Fibroblast of peridontal ligament (primary cell): ENCODE measurements around the gene PPP2R2D.
"Not testable (repeated sequence)": the region's sequence is repeated elsewhere in the genome, so short reads cannot be mapped to it uniquely, and the experiment has no call there.

Experiments used
- DNase-seq: peaks from one replicate; pipeline ENCODE4 v3.0.0-alpha.2; 2010; ENCODE audit errors: extremely low read depth

Gene PPP2R2D

GRCh38 chr10:131975796-131976195, 75.0 kb downstream of the PPP2R2D start:
- no peak for DNase-seq

GRCh38 chr10:131977323-131978096, 76.7 kb downstream of the PPP2R2D start:
- no peak for DNase-seq

- no peak for DNase-seq
These were observed 77.6 kb downstream of the PPP2R2D start for GRCh38 chr10:131978366-131978765.

GRCh38 chr10:131978851-131979250, 78.0 kb downstream of the PPP2R2D start:
- no peak for DNase-seq

GRCh38 chr10:131979336-131979735, 78.5 kb downstream of the PPP2R2D start:
- DNase-seq: no peak

GRCh38 chr10:131979821-131980270, 79.0 kb downstream of the PPP2R2D start:
- DNase-seq: peak; percentile 33

- DNase-seq: no peak
These were observed 79.5 kb downstream of the PPP2R2D start for GRCh38 chr10:131980321-131980720.

GRCh38 chr10:131980761-131981428, 80.1 kb downstream of the PPP2R2D start:
- DNase-seq: peak; percentile 19

GRCh38 chr10:131981429-131982184, 80.8 kb downstream of the PPP2R2D start, which contains the start of gene BNIP3:
BNIP3 (minus strand) TSS chr10:131981923; CDS start chr10:131981806, 117 bp downstream.
- DNase-seq: peak; percentile 89

GRCh38 chr10:131982185-131982756, 81.5 kb downstream of the PPP2R2D start:
- no peak for DNase-seq

- no peak for DNase-seq
These were observed 82.0 kb downstream of the PPP2R2D start for GRCh38 chr10:131982796-131983195.

- peak; percentile 92 for DNase-seq
These were observed 83.0 kb downstream of the PPP2R2D start for GRCh38 chr10:131983780-131984179.

GRCh38 chr10:131986851-131987250, 86.0 kb downstream of the PPP2R2D start:
- not testable (repeated sequence) for DNase-seq

GRCh38 chr10:131987301-131987700, 86.5 kb downstream of the PPP2R2D start:
- DNase-seq: not testable (repeated sequence)

- DNase-seq: not testable (repeated sequence)
These were observed 87.0 kb downstream of the PPP2R2D start for GRCh38 chr10:131987786-131988185.

- DNase-seq: no peak
These were observed 90.9 kb downstream of the PPP2R2D start for GRCh38 chr10:131991726-131992125.

GRCh38 chr10:131993275-131993674, 92.5 kb downstream of the PPP2R2D start:
- no peak for DNase-seq

GRCh38 chr10:131994435-131994834, 93.6 kb downstream of the PPP2R2D start:
- no peak for DNase-seq

- no peak for DNase-seq
These were observed 95.9 kb downstream of the PPP2R2D start for GRCh38 chr10:131996466-131997365.

- peak; percentile 80 for DNase-seq
These were observed 96.7 kb downstream of the PPP2R2D start for GRCh38 chr10:131997366-131998049.
